ENCODE measurements around the gene CMKLR1. TPM values are rescaled to one million over a fixed set of nuclear protein-coding genes. Genes with fewer than 3 reads are reported as not detected.

CMKLR1 gene
- total and polyA plus RNA-seq, 4 donors: 0.67 to 13.7 (median 5.8) TPM

DNA sequence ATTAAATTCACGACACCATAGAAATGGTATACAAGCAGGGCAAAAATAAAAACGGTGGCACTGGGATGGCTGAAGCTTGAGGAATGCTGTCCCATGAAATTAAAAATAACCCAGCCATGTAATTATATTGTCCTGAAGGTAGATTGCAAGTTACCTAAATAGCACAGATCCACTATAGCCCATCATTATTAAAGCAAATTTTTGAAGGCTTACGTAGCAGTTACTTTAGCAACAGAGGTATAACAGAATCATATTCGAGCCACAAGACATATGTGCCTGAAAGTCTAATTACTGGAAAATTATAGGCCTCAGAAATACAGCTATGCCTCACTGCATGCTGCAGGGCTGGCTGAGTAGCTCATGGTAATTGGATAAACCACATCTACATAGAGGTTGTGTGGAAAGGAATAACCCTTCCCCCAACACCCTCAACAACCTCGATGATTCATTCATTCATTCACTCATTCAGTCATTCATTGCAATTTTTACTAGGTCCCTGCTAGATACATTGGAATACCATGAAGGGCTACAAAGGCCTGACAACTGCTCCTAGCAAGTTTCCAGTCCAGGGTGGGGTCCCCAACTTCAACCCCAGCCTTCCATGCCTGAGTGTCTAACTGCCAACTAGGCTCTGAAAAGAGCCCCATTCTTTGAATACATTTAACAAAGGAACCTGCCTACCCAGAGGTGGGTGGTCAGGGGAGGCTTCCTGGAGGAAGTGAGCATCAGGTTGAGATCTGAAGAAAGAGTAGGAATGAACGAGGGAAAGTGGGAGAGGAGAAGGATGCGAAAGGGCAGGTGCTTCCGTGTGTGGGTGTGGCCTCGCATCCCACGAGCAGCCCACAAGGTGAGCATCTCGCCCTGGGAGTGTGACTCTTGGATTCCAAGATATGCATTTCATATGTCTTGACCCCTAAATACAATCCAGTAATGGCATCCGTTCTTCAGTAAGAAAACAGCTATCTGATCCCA is 18.0 kb upstream of the CMKLR1 start:
- no peaks in the 10 kb centered on the region for H3K27me3 ChIP-seq (ENCODE audit: control insufficient read depth in 4 of 4, insufficient read depth in 4 of 4, low read length in 3 of 4)
- WGBS: 79% methylated on average over 12 of the region's 12 CpGs
- H3K9ac ChIP-seq (ENCODE audit: low read depth in 1 of 2, low read length in 2 of 2): no peak overlapping the region
- H3K9me3 ChIP-seq (ENCODE audit: control insufficient read depth in 4 of 4, low read length in 3 of 4): no peaks in the 10 kb centered on the region
- H3K4me3 ChIP-seq (ENCODE audit: low read depth in 1 of 3, low read length in 3 of 3): no peak overlapping the region
- DNase-seq (ENCODE audit: low spot score): no peak
- H3K4me1 ChIP-seq (ENCODE audit: control insufficient read depth in 4 of 4, insufficient read depth in 4 of 4, low read length in 3 of 4): no peaks in the 10 kb centered on the region
- no peaks in the 10 kb centered on the region for H3K36me3 ChIP-seq (ENCODE audit: control insufficient read depth in 4 of 4, insufficient read depth in 3 of 4, low read depth in 1 of 4, low read length in 3 of 4)
- TF ChIP-seq FOXA2 (IDR thresholded peaks at IDR 0.05): no peak
- TF ChIP-seq YY1 (IDR thresholded peaks at IDR 0.05): no peak
- TF ChIP-seq HNF4G (IDR thresholded peaks at IDR 0.05): no peak
- H3K27ac ChIP-seq (ENCODE audit: low read depth in 1 of 2, low read length in 2 of 2): no peak overlapping the region

DNA sequence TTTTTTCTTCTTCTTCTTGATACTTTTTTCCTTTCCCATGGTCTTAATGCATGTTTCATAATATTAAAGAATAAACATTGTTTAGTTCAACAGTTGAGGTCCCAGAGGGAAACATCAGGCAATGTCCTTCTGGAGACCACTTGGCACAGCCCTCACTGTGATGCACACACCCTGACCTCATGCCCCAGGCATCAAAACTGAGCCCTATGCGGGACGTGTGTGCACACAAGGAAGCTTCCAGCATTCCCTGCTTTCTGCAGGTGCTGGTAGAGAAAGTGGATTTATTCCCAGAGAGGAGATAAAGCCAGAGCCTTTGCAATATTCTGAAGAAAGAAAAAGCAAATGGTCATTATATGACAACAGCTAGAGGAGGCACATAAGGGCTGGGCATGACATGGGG is 16.0 kb upstream of the CMKLR1 start:
- WGBS: 74% methylated on average over 2 of the region's 2 CpGs
- DNase-seq (ENCODE audit: low spot score): no peak

More for the DNA sequence above, 16.0 kb upstream of the CMKLR1 start:
- no peaks in the 10 kb centered on the region for H3K9me3 ChIP-seq (ENCODE audit: control insufficient read depth in 4 of 4, low read length in 3 of 4)
- H3K9ac ChIP-seq (ENCODE audit: low read depth in 1 of 2, low read length in 2 of 2): no peak overlapping the region
- no peak overlapping the region for H3K4me3 ChIP-seq (ENCODE audit: low read depth in 1 of 3, low read length in 3 of 3)
- H3K36me3 ChIP-seq (ENCODE audit: control insufficient read depth in 4 of 4, insufficient read depth in 3 of 4, low read depth in 1 of 4, low read length in 3 of 4): no peaks in the 10 kb centered on the region
- no peaks in the 10 kb centered on the region for H3K27me3 ChIP-seq (ENCODE audit: control insufficient read depth in 4 of 4, insufficient read depth in 4 of 4, low read length in 3 of 4)
- no peaks in the 10 kb centered on the region for H3K4me1 ChIP-seq (ENCODE audit: control insufficient read depth in 4 of 4, insufficient read depth in 4 of 4, low read length in 3 of 4)
- TF ChIP-seq YY1 (IDR thresholded peaks at IDR 0.05) (no peak), RXRA (IDR thresholded peaks at IDR 0.05) (no peak), JUND (IDR thresholded peaks at IDR 0.05) (no peak), NR2F2 (IDR thresholded peaks at IDR 0.05) (no peak), HNF4G (IDR thresholded peaks at IDR 0.05) (no peak), HNF4A (conservative IDR thresholded peaks at IDR 0.05) (no peak), SP1 (IDR thresholded peaks at IDR 0.05) (no peak)
- TF ChIP-seq, protein P1, sequence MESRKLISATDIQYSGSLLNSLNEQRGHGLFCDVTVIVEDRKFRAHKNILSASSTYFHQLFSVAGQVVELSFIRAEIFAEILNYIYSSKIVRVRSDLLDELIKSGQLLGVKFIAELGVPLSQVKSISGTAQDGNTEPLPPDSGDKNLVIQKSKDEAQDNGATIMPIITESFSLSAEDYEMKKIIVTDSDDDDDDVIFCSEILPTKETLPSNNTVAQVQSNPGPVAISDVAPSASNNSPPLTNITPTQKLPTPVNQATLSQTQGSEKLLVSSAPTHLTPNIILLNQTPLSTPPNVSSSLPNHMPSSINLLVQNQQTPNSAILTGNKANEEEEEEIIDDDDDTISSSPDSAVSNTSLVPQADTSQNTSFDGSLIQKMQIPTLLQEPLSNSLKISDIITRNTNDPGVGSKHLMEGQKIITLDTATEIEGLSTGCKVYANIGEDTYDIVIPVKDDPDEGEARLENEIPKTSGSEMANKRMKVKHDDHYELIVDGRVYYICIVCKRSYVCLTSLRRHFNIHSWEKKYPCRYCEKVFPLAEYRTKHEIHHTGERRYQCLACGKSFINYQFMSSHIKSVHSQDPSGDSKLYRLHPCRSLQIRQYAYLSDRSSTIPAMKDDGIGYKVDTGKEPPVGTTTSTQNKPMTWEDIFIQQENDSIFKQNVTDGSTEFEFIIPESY (IDR thresholded peaks at IDR 0.05): no peak
- TF ChIP-seq, protein P2, sequence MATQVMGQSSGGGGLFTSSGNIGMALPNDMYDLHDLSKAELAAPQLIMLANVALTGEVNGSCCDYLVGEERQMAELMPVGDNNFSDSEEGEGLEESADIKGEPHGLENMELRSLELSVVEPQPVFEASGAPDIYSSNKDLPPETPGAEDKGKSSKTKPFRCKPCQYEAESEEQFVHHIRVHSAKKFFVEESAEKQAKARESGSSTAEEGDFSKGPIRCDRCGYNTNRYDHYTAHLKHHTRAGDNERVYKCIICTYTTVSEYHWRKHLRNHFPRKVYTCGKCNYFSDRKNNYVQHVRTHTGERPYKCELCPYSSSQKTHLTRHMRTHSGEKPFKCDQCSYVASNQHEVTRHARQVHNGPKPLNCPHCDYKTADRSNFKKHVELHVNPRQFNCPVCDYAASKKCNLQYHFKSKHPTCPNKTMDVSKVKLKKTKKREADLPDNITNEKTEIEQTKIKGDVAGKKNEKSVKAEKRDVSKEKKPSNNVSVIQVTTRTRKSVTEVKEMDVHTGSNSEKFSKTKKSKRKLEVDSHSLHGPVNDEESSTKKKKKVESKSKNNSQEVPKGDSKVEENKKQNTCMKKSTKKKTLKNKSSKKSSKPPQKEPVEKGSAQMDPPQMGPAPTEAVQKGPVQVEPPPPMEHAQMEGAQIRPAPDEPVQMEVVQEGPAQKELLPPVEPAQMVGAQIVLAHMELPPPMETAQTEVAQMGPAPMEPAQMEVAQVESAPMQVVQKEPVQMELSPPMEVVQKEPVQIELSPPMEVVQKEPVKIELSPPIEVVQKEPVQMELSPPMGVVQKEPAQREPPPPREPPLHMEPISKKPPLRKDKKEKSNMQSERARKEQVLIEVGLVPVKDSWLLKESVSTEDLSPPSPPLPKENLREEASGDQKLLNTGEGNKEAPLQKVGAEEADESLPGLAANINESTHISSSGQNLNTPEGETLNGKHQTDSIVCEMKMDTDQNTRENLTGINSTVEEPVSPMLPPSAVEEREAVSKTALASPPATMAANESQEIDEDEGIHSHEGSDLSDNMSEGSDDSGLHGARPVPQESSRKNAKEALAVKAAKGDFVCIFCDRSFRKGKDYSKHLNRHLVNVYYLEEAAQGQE (IDR thresholded peaks at IDR 0.05): no peak
- TF ChIP-seq, protein P3, sequence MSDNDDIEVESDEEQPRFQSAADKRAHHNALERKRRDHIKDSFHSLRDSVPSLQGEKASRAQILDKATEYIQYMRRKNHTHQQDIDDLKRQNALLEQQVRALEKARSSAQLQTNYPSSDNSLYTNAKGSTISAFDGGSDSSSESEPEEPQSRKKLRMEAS (IDR thresholded peaks at IDR 0.05): no peak
- TF ChIP-seq, protein P4, sequence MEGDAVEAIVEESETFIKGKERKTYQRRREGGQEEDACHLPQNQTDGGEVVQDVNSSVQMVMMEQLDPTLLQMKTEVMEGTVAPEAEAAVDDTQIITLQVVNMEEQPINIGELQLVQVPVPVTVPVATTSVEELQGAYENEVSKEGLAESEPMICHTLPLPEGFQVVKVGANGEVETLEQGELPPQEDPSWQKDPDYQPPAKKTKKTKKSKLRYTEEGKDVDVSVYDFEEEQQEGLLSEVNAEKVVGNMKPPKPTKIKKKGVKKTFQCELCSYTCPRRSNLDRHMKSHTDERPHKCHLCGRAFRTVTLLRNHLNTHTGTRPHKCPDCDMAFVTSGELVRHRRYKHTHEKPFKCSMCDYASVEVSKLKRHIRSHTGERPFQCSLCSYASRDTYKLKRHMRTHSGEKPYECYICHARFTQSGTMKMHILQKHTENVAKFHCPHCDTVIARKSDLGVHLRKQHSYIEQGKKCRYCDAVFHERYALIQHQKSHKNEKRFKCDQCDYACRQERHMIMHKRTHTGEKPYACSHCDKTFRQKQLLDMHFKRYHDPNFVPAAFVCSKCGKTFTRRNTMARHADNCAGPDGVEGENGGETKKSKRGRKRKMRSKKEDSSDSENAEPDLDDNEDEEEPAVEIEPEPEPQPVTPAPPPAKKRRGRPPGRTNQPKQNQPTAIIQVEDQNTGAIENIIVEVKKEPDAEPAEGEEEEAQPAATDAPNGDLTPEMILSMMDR (IDR thresholded peaks at IDR 0.05; ENCODE audit: low read depth, low read length, missing input control): no peak
- H3K27ac ChIP-seq (ENCODE audit: low read depth in 1 of 2, low read length in 2 of 2): no peak overlapping the region

Measured in liver (tissue), 9 donors.